ENCODE measurements around the gene ADAMTS12.

- no peak for TF ChIP-seq CTCF (IDR thresholded peaks at IDR 0.05)
- TF ChIP-seq ZFX (IDR thresholded peaks at IDR 0.05; ENCODE audit: borderline replicate concordance), result no peak
Measured at GRCh38 chr5:33794550-33795181, 97.1 kb downstream of the ADAMTS12 start.
